Spleen (tissue), 7 donors: ENCODE data around the gene ZNF653.

Source experiments
- CTCF ChIP-seq, 11 experiments: fragments of 200-600 bp in 7 of 11; fragments of 450-650 bp in 4 of 11; sonication (generic) in 4 of 11; IDR thresholded peaks in 8 of 11; conservative IDR thresholded peaks in 3 of 11; 1 replicate in 7 of 11; 2 replicates in 4 of 11; pipeline versions ENCODE4 v1.4.0 to v1.8.0; 2016 to 2021; ENCODE audit warnings: antibody characterized with exemption in 11 of 11, inconsistent platforms in 4 of 11, mild to moderate bottlenecking in 1 of 11
- POLR2A ChIP-seq, 3 donors: fragments of 450-650 bp; IDR thresholded peaks; one replicate each; pipeline ENCODE4 v1.5.1; 2017; ENCODE audit warnings: antibody characterized with exemption in 3 of 3, mild to moderate bottlenecking in 1 of 3
- POLR2AphosphoS5 ChIP-seq, 3 donors: sonication (generic); formaldehyde crosslinking; IDR thresholded peaks; one replicate each; pipeline ENCODE4 v1.5.1; 2017; ENCODE audit warnings: antibody characterized with exemption in 3 of 3
- donor health status: DM: no; HTN: no; CAD: no; lungs with moderate emphysema.
- donor health status: DM: no; HTN: no; CAD: no.
- donor health status: DM: no; HTN: no; CAD: no.

GRCh38 chr19:11464333-11465265 lies 41.0 kb downstream of the ZNF653 start:
- TF ChIP-seq POLR2A (IDR thresholded peaks at IDR 0.05) (no peak), CTCF (IDR thresholded peaks at IDR 0.05 in 8 of 11, conservative IDR thresholded peaks at IDR 0.05 in 3 of 11) (no peak), POLR2AphosphoS5 (IDR thresholded peaks at IDR 0.05) (no peak)
